Measurements from ENCODE around the gene MLF2. TPM values are rescaled to one million over a fixed set of nuclear protein-coding genes. Genes with fewer than 3 reads are reported as not detected.

The MLF2 gene
- total and polyA plus RNA-seq, 2 of the 13 experiments (the other 11 are each of a cell fraction or from before 2014, with no cell fraction given) = 88.1 to 167 TPM

GRCh38 chr12:6723607-6724408 is 29.1 kb downstream of the MLF2 start, which contains the start of gene COPS7A (continued):
- TF ChIP-seq PHF8 (CRISPR knock-in tag; IDR thresholded peaks at IDR 0.05) (peak; percentile 80; the same call in 1 of the 2 replicates), SALL2 (CRISPR knock-in tag; IDR thresholded peaks at IDR 0.05) (peak; percentile 95), THAP8 (CRISPR knock-in tag; IDR thresholded peaks at IDR 0.05; ENCODE audit: borderline replicate concordance) (peak; percentile 90; the same call in 1 of the 2 replicates), NONO (IDR thresholded peaks at IDR 0.05) (no peak), NONO (CRISPR knock-in tag; conservative IDR thresholded peaks at IDR 0.05) (peak; percentile 87), HNF4A (CRISPR knock-in tag; IDR thresholded peaks at IDR 0.05) (peak; percentile 37; the same call in 1 of the 2 replicates), DRAP1 (CRISPR knock-in tag; IDR thresholded peaks at IDR 0.05) (peak; percentile 92), ZNF878 (CRISPR knock-in tag; IDR thresholded peaks at IDR 0.05) (peak; percentile 91), HNRNPUL1 (IDR thresholded peaks at IDR 0.05; ENCODE audit: low read depth, low read length) (no peak), RNF219 (CRISPR knock-in tag; IDR thresholded peaks at IDR 0.05) (peak; percentile 71; the same call in 1 of the 2 replicates), ZFP36L1 (CRISPR knock-in tag; IDR thresholded peaks at IDR 0.05) (0 out of 2 replicates have a peak, but pooled peaks have one; percentile 15), ZNF572 (CRISPR knock-in tag; IDR thresholded peaks at IDR 0.05) (no peak), PREB (CRISPR knock-in tag; IDR thresholded peaks at IDR 0.05) (no peak), AHR (CRISPR knock-in tag; IDR thresholded peaks at IDR 0.05) (0 out of 2 replicates have a peak, but pooled peaks have one; percentile 68), ZBTB33 (CRISPR knock-in tag; IDR thresholded peaks at IDR 0.05) (no peak)
- TF ChIP-seq, protein P1, sequence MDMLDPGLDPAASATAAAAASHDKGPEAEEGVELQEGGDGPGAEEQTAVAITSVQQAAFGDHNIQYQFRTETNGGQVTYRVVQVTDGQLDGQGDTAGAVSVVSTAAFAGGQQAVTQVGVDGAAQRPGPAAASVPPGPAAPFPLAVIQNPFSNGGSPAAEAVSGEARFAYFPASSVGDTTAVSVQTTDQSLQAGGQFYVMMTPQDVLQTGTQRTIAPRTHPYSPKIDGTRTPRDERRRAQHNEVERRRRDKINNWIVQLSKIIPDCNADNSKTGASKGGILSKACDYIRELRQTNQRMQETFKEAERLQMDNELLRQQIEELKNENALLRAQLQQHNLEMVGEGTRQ (IDR thresholded peaks at IDR 0.05; ENCODE audit: low read depth, low read length) = peak; percentile 95
- TF ChIP-seq, protein P1 (CRISPR knock-in tag; IDR thresholded peaks at IDR 0.05; ENCODE audit: borderline replicate concordance) = peak; percentile 89
- TF ChIP-seq, protein P2, sequence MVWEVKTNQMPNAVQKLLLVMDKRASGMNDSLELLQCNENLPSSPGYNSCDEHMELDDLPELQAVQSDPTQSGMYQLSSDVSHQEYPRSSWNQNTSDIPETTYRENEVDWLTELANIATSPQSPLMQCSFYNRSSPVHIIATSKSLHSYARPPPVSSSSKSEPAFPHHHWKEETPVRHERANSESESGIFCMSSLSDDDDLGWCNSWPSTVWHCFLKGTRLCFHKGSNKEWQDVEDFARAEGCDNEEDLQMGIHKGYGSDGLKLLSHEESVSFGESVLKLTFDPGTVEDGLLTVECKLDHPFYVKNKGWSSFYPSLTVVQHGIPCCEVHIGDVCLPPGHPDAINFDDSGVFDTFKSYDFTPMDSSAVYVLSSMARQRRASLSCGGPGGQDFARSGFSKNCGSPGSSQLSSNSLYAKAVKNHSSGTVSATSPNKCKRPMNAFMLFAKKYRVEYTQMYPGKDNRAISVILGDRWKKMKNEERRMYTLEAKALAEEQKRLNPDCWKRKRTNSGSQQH (CRISPR knock-in tag; IDR thresholded peaks at IDR 0.05; ENCODE audit: low read depth) = peak; percentile 70; the same call in 1 of the 2 replicates
